HCT116 (cell line): Measurements from ENCODE around the gene FGFRL1. TPM values are rescaled to one million over a fixed set of nuclear protein-coding genes. Genes with fewer than 3 reads are reported as not detected.

Experiments used
- ATAC-seq: fragments of 200-7000 bp; cut with Tn5 transposase; 2 replicates; pipeline ENCODE4 v1.9.1; 2020; ENCODE audit warnings: mild to moderate bottlenecking, moderate library complexity
- BruUV-seq: library from RNA; stranded (reverse); fragments of 400-500 nt; replicated peaks from 2 replicates; lab custom pipeline; 2021; lab: Mats Ljungman, UMichigan
- CTCF ChIA-PET: fragments of 300-600 bp; sonication (Branson Sonifier 250); formaldehyde crosslinking; loops from one replicate; lab custom pipeline; 2021; ENCODE audit warnings: antibody characterized with exemption; lab: Charles Lee
- POLR2A ChIA-PET: fragments of 300-600, 350-600 bp; sonication (Branson Sonifier 250); formaldehyde crosslinking; loops from one replicate; lab custom pipeline; 2021; ENCODE audit warnings: antibody characterized with exemption; lab: Charles Lee
- RAD21 ChIA-PET, 2 experiments: fragments of 300-600 bp; sonication (Branson Sonifier 250); formaldehyde crosslinking; loops; one replicate each; lab custom pipeline; 2023; ENCODE audit warnings: low total read pairs in 2 of 2; ENCODE audit not compliant: uncharacterized antibody in 2 of 2, unreplicated experiment in 2 of 2, low non-redundant PET in 1 of 2; lab: Charles Lee
- DNase-seq: peaks from one replicate; pipeline ENCODE4 v3.0.0-alpha.2; 2010; ENCODE audit warnings: low read depth, low spot score
- H2AFZ ChIP-seq: fragments of 200-600 bp; shearing (Covaris generic), sonication (generic); 2 replicates; pipeline ENCODE4 v1.6.1; 2017; ENCODE audit warnings: low read depth, mixed run types, mixed read lengths, antibody characterized with exemption, low read length; ENCODE audit not compliant: poor library complexity, severe bottlenecking
- H3K27ac ChIP-seq: 2 replicates; pipeline ENCODE4 v1.5.1; 2012; ENCODE audit warnings: low read depth, low read length
- H3K27me3 ChIP-seq: fragments of 200-600 bp; sonication (generic); 2 replicates; pipeline ENCODE4 v1.6.1; 2016; ENCODE audit warnings: mixed run types, low read length, mixed read lengths; ENCODE audit not compliant: insufficient read depth
- H3K36me3 ChIP-seq, 2 experiments: fragments of 200-500 bp in 1 of 2; fragments of 200-600 bp in 1 of 2; sonication (Bioruptor generic) in 1 of 2; sonication (generic) in 1 of 2; 2 replicates each; pipeline versions ENCODE4 v1.5.1 to v1.6.1; 2014 to 2016; ENCODE audit warnings: low read length in 2 of 2, inconsistent platforms in 1 of 2, mixed read lengths in 1 of 2, mixed run types in 1 of 2; ENCODE audit not compliant: insufficient read depth in 2 of 2, control insufficient read depth in 1 of 2
- H3K4me1 ChIP-seq, 2 experiments: fragments of 200-600 bp in 1 of 2; sonication (generic) in 1 of 2; 2 replicates each; pipeline versions ENCODE4 v1.5.1 to v1.6.1; 2012 to 2017; ENCODE audit warnings: low read length in 2 of 2, inconsistent platforms in 1 of 2, mild to moderate bottlenecking in 1 of 2, mixed read lengths in 1 of 2, mixed run types in 1 of 2, moderate library complexity in 1 of 2; ENCODE audit not compliant: insufficient read depth in 2 of 2, control insufficient read depth in 1 of 2
- H3K4me2 ChIP-seq: fragments of 200-600 bp; sonication (generic); 2 replicates; pipeline ENCODE4 v1.6.1; 2017; ENCODE audit warnings: mixed run types, low read length, mixed read lengths
- H3K4me3 ChIP-seq, 2 experiments: fragments of 200-600 bp in 1 of 2; sonication (generic) in 1 of 2; replicated peaks in 1 of 2; 2 replicates each; pipeline ENCODE4 v1.5.1; 2011 to 2016; ENCODE audit warnings: low read length in 2 of 2, control low read depth in 1 of 2, low read depth in 1 of 2, mild to moderate bottlenecking in 1 of 2, mixed read lengths in 1 of 2, mixed run types in 1 of 2
- H3K79me2 ChIP-seq: fragments of 200-600 bp; sonication (generic); 2 replicates; pipeline ENCODE4 v1.6.1; 2017; ENCODE audit warnings: mild to moderate bottlenecking, mixed run types, low read length, moderate library complexity, mixed read lengths; ENCODE audit not compliant: insufficient read depth
- H3K9ac ChIP-seq: fragments of 200-600 bp; sonication (generic); 2 replicates; pipeline ENCODE4 v1.6.1; 2016; ENCODE audit warnings: low read length, mixed read lengths
- H3K9me2 ChIP-seq: fragments of 200-600 bp; sonication (generic), shearing (Covaris generic); 2 replicates; pipeline ENCODE4 v1.6.1; 2017; ENCODE audit warnings: mixed run types, mild to moderate bottlenecking, moderate library complexity; ENCODE audit not compliant: insufficient read depth
- H3K9me3 ChIP-seq, 2 experiments: fragments of 200-500 bp in 1 of 2; fragments of 200-600 bp in 1 of 2; sonication (Bioruptor generic) in 1 of 2; sonication (generic) in 1 of 2; 2 replicates each; pipeline ENCODE4 v1.6.1; 2014 to 2017; ENCODE audit warnings: low read length in 2 of 2, mixed read lengths in 2 of 2, inconsistent platforms in 1 of 2, low read depth in 1 of 2, mild to moderate bottlenecking in 1 of 2, mixed run types in 1 of 2, moderate library complexity in 1 of 2; ENCODE audit not compliant: control insufficient read depth in 1 of 2, insufficient read depth in 1 of 2
- H4K20me1 ChIP-seq: fragments of 200-600 bp; sonication (generic), shearing (Covaris generic); 2 replicates; pipeline ENCODE4 v1.6.1; 2017; ENCODE audit warnings: mixed run types, mild to moderate bottlenecking, moderate library complexity; ENCODE audit not compliant: insufficient read depth
- ATF3 ChIP-seq: IDR thresholded peaks from 2 replicates; pipeline ENCODE4 v1.6.1; 2012
- CTCF ChIP-seq, 3 experiments: fragments of 200-600 bp in 1 of 3; sonication (generic) in 1 of 3; IDR thresholded peaks in 2 of 3; conservative IDR thresholded peaks in 1 of 3; 2 replicates each; pipeline ENCODE4 v1.5.1; 2012 to 2017; ENCODE audit warnings: low read depth in 2 of 3, low read length in 2 of 3, antibody characterized with exemption in 1 of 3, borderline replicate concordance in 1 of 3, control low read depth in 1 of 3, mild to moderate bottlenecking in 1 of 3, mixed read lengths in 1 of 3, mixed run types in 1 of 3, moderate library complexity in 1 of 3; ENCODE audit not compliant: insufficient read depth in 1 of 3
- ELF1 ChIP-seq: IDR thresholded peaks from 2 replicates; pipeline ENCODE4 v1.6.1; 2012; ENCODE audit warnings: low read depth, borderline replicate concordance
- EZH2phosphoT487 ChIP-seq: fragments of 200-600 bp; IDR thresholded peaks from 2 replicates; pipeline ENCODE4 v1.6.1; 2018; ENCODE audit warnings: antibody characterized with exemption, borderline replicate concordance
- MAX ChIP-seq: IDR thresholded peaks from 2 replicates; pipeline ENCODE4 v1.6.1; 2012
- POLR2A ChIP-seq: IDR thresholded peaks from 2 replicates; pipeline ENCODE4 v1.7.0; 2011; ENCODE audit warnings: borderline replicate concordance; ENCODE audit not compliant: insufficient read depth, insufficient read length; ENCODE audit errors: extremely low read depth
- YY1 ChIP-seq: IDR thresholded peaks from 2 replicates; pipeline ENCODE4 v1.6.1; 2011; ENCODE audit warnings: low read length, low read depth, moderate library complexity, mild to moderate bottlenecking; ENCODE audit not compliant: insufficient replicate concordance; ENCODE audit errors: extremely low read depth
- ZBTB33 ChIP-seq: IDR thresholded peaks from 2 replicates; pipeline ENCODE4 v1.6.1; 2011; ENCODE audit warnings: mild to moderate bottlenecking, low read length, moderate library complexity; ENCODE audit not compliant: insufficient replicate concordance; ENCODE audit errors: extremely low read depth
- ZFX ChIP-seq: fragments of 450-650 bp; IDR thresholded peaks from 2 replicates; pipeline ENCODE4 v1.6.1; 2017
- ZNF274 ChIP-seq: fragments of 200-500 bp; sonication (Bioruptor generic); IDR thresholded peaks from 2 replicates; pipeline ENCODE4 v1.6.1; 2014; ENCODE audit warnings: mild to moderate bottlenecking, low read depth, low read length, inconsistent platforms
- intact Hi-C: fragments of 100-400 bp; cut with micrococcal nuclease; formaldehyde crosslinking; loops from 2 replicates; pipeline ENCODE4 v1.10.0; 2022
- total RNA-seq: library from RNA; stranded (reverse); gene quantifications from one replicate; pipeline ENCODE4 v1.2.1, GENCODE V29; 2021; ENCODE audit not compliant: unreplicated experiment

The FGFRL1 gene
- total RNA-seq, 1 experiment from 2014 or later: 91.1 TPM

GRCh38 chr4:1019320-1019719 lies 7.9 kb downstream of the FGFRL1 start:
- H4K20me1 ChIP-seq: no peaks in the 10 kb centered on the region
- peaks cover 3% of the 10 kb centered on the region; the same call in 1 of the 2 replicates for H3K79me2 ChIP-seq
- H3K9me3 ChIP-seq: no peaks in the 10 kb centered on the region
- peaks cover 0 to 9% of the 10 kb centered on the region in 2 experiments; a peak in 1 of 4 replicates for H3K4me1 ChIP-seq
- no TSS peak for BruUV-seq
- ChIA-PET RAD21 (no interaction called here), POLR2A (no interaction called here), CTCF (no interaction called here)
- no peak overlapping the region for H3K4me3 ChIP-seq
- ATAC-seq (no peak), DNase-seq (no peak)
- H3K27ac ChIP-seq: no peak overlapping the region
- no peak for TF ChIP-seq POLR2A
- no peak for TF ChIP-seq MAX
- TF ChIP-seq ATF3: no peak
- no peak for TF ChIP-seq CTCF (IDR thresholded peaks at IDR 0.05 in 2 of 3, conservative IDR thresholded peaks at IDR 0.05 in 1 of 3; ENCODE audit: borderline replicate concordance in 1 of 3, insufficient read depth in 1 of 3, low read depth in 2 of 3, low read length in 2 of 3)
- TF ChIP-seq ZBTB33: no peak
- TF ChIP-seq EZH2phosphoT487: no peak
- no peak for TF ChIP-seq ZFX
- no peak for TF ChIP-seq ZNF274
- TF ChIP-seq YY1: no peak
- no peak for TF ChIP-seq ELF1
- H3K4me2 ChIP-seq: no peak overlapping the region
- no peaks in the 10 kb centered on the region for H3K9me2 ChIP-seq
- no peak overlapping the region for H3K9ac ChIP-seq
- H3K36me3 ChIP-seq: no peaks in the 10 kb centered on the region; a peak in 1 of 4 replicates
- H2AFZ ChIP-seq: no peak overlapping the region
- intact Hi-C loops: no loop called here
- H3K27me3 ChIP-seq: no peaks in the 10 kb centered on the region
